Measurements from ENCODE around the gene RSRC1. TPM values are rescaled to one million over a fixed set of nuclear protein-coding genes. Genes with fewer than 3 reads are reported as not detected.

The RSRC1 gene
- total and polyA plus RNA-seq, 2 of the 13 experiments (the other 11 are each of a cell fraction or from before 2014, with no cell fraction given): 4.9 to 63.0 TPM

DNA sequence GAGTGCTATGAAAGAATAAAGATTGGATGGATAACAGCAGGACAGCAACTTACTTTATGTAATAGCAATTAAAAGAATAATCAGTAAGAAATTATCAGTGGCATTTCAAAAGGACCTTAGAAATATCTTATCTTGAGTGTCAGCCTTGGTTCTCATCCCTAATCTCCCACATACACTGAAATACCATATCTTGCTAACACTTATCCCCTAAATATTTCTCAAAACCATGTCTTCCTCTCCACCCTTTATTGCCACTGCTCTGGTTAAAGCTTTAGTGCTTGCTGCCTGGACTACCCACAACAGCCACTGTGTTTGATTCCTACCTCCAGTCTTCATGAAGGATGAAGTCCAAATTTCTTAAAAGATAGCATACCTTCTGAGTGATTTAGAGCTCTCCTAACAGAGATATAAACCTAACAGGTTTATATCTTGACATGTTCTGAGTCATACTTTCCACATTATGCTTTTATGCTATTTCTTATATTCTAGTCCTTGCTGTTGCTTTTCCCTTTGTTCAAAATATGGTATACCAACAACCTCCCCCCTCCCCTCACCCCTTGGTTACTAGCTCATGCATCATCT is 202.8 kb downstream of the RSRC1 start:
- Histone ChIP-seq H3K4me1 (ENCODE audit: insufficient read depth, low read length) (no peaks in the 10 kb centered on the region), H2AFZ (ENCODE audit: low read length) (no peak overlapping the region), H3K79me2 (ENCODE audit: insufficient read depth, low read length) (no peaks in the 10 kb centered on the region), H3K4me2 (ENCODE audit: low read depth, low read length) (no peak overlapping the region), H3K9me3 (ENCODE audit: low read length) (no peaks in the 10 kb centered on the region), H3K4me3 (replicated peaks in 1 of 3; ENCODE audit: insufficient read depth in 1 of 3, low read depth in 2 of 3, low read length in 3 of 3) (no peak overlapping the region), H3K9ac (ENCODE audit: insufficient read depth, low read depth, low read length) (no peak overlapping the region), H3K27me3 (ENCODE audit: control insufficient read depth in 1 of 2, insufficient read depth in 2 of 2, low read length in 2 of 2) (no peaks in the 10 kb centered on the region), H3K36me3 (replicated peaks in 1 of 2; ENCODE audit: control insufficient read depth in 1 of 2, insufficient read depth in 2 of 2, low read length in 2 of 2) (no peaks in the 10 kb centered on the region), H3K27ac (ENCODE audit: extremely low read length, insufficient read depth, low read length) (no peak overlapping the region), H4K20me1 (ENCODE audit: insufficient read depth, low read length) (no peaks in the 10 kb centered on the region)
- intact Hi-C loops (cut with micrococcal nuclease; ENCODE audit: unreplicated experiment) (loop anchor here (1.0 to 10.0 kb wide), 6 partner anchors 55 to 694 kb away; partner anchors contain the start of gene SHOX2), in situ Hi-C loops (cut with HindIII; ENCODE audit: extremely low pct_ligation_motif_present, low pct_unique_long_range_greater_than_20kb) (loop anchor here (10.0 kb wide), 1 partner anchor 448 kb away; no protein-coding TSS in a partner anchor)
- no peak for FAIRE-seq
- ChIA-PET POLR2A (no interaction called here), CTCF (ENCODE audit: low intra/inter-chr PET ratio, low total read pairs) (interaction anchor here (1.3 to 2.0 kb wide), 2 partner anchors 222 to 447 kb away, joined by 6 to 8 read pairs; no protein-coding TSS in a partner anchor)
- ATAC-seq: no peak
- no peak for TF ChIP-seq XRCC5 (optimal IDR thresholded peaks at IDR 0.05; ENCODE audit: low read length)
- no peak for TF ChIP-seq CBX2 (IDR thresholded peaks at IDR 0.05; ENCODE audit: low read depth, low read length)
- no peak for TF ChIP-seq CBX2 (CRISPR knock-in tag; IDR thresholded peaks at IDR 0.05; ENCODE audit: low read depth)
- no peak for TF ChIP-seq HMGXB4 (CRISPR knock-in tag; IDR thresholded peaks at IDR 0.05; ENCODE audit: borderline replicate concordance in 1 of 2, low read depth in 1 of 2)
- no peak for TF ChIP-seq KLF15 (CRISPR knock-in tag; IDR thresholded peaks at IDR 0.05; ENCODE audit: borderline replicate concordance)
- BruUV-seq (replicated peaks): no TSS peak
- no peak for DNase-seq (ENCODE audit: low spot score)

Data from HepG2 (cell line).